Adrenal gland (tissue), 19 donors: ENCODE data around the gene KCNS1. TPM values are rescaled to one million over a fixed set of nuclear protein-coding genes. Genes with fewer than 3 reads are reported as not detected.
"Not testable (repeated sequence)": the region's sequence is repeated elsewhere in the genome, so short reads cannot be mapped to it uniquely, and the experiment has no call there.

ENCODE experiments used
- DNase-seq, 7 donors: peaks; one replicate each; pipeline ENCODE4 v3.0.0-alpha.2; 2019 to 2020
- H3K27ac ChIP-seq, 5 donors: fragments of 200-600 bp; sonication (generic) in 4 of 5; 1 replicate in 3 of 5; 2 replicates in 2 of 5; pipeline versions ENCODE4 v1.5.1 to v1.8.0; 2016 to 2020; ENCODE audit warnings: mild to moderate bottlenecking in 1 of 5
- H3K27me3 ChIP-seq: fragments of 200-600 bp; 2 replicates; pipeline ENCODE4 v1.8.0; 2021
- H3K36me3 ChIP-seq, 2 donors: fragments of 200-600 bp; replicated peaks in 1 of 2; 1 replicate in 1 of 2; 2 replicates in 1 of 2; pipeline versions ENCODE4 v1.5.1 to v1.8.0; 2018 to 2022
- H3K4me1 ChIP-seq, 2 donors: fragments of 200-600 bp; replicated peaks in 1 of 2; 1 replicate in 1 of 2; 2 replicates in 1 of 2; pipeline versions ENCODE4 v1.5.1 to v1.8.0; 2018 to 2021
- H3K4me3 ChIP-seq, 4 donors: fragments of 200-600 bp; sonication (generic) in 3 of 4; one replicate each; pipeline ENCODE4 v1.5.1; 2016 to 2018
- H3K9me3 ChIP-seq, 3 donors: fragments of 200-600 bp; sonication (generic) in 1 of 3; replicated peaks in 1 of 3; 1 replicate in 2 of 3; 2 replicates in 1 of 3; pipeline versions ENCODE4 v1.5.1 to v1.8.0; 2016 to 2021
- CTCF ChIP-seq, 6 experiments: fragments of 450-650 bp in 4 of 6; fragments of 200-600 bp in 2 of 6; sonication (generic) in 1 of 6; IDR thresholded peaks; 1 replicate in 5 of 6; 2 replicates in 1 of 6; pipeline versions ENCODE4 v1.5.1 to v1.8.0; 2016 to 2021; ENCODE audit warnings: antibody characterized with exemption in 6 of 6, mild to moderate bottlenecking in 2 of 6, moderate library complexity in 1 of 6
- POLR2A ChIP-seq, 2 donors: fragments of 450-650 bp; IDR thresholded peaks; one replicate each; pipeline ENCODE4 v1.6.1; 2017; ENCODE audit warnings: antibody characterized with exemption in 2 of 2, mild to moderate bottlenecking in 2 of 2, moderate library complexity in 1 of 2
- WGBS, 4 donors: extraction: QIAGEN DNeasy Blood & Tissue Kit in 2 of 4; methylation state at CpG; one replicate each; pipeline versions ENCODE4 v1.1.5 to v1.1.7; 2013 to 2017; 5-methylcytosine and 5-hydroxymethylcytosine counted together
- intact Hi-C, 2 donors: fragments of 100-400 bp; cut with DNase I; formaldehyde crosslinking; loops; one replicate each; pipeline versions ENCODE4 v1.14.1 to v1.15.0; 2022 to 2023
- long read RNA-seq, 10 donors: library from polyadenylated mRNA in 3 of 10; unstranded in 2 of 10; stranded (forward) in 1 of 10; transcript quantifications; one replicate each; pipeline ENCODE4 v2.0.0 and lab custom pipeline, GENCODE V29; 2021 to 2026
- polyA plus RNA-seq, 3 donors: library from polyadenylated mRNA; stranded (reverse); fragments of 200-250 nt in 2 of 3; fragments of 350-450 nt in 1 of 3; fragmentation: Illumina TruSeq in 1 of 3; extraction: RNeasy Lipid Tissue Mini Kit (QIAGEN cat#74804) in 1 of 3; gene quantifications; one replicate each; pipeline ENCODE4 v1.2.3, GENCODE V29; 2013 to 2014
- total RNA-seq, 9 donors: library from RNA; depleted of rRNA in 4 of 9; stranded (reverse); fragments of >200 nt in 4 of 9; fragments of 120-200 nt in 1 of 9; fragmentation: NEBNext Ultra II Directional in 1 of 9; extraction: Animal tissue kit (Norgen Biotek cat#: 25700) in 1 of 9; gene quantifications; one replicate each; pipeline versions ENCODE4 v1.1.0 to v1.2.4, GENCODE V29; 2013 to 2023
- donor health status: healthy with polysubstance abuse.
- donor health status: Bipolar disorder and iron deficiency.
- donor health status: DM: yes; HTN: yes; CAD: no.
- donor health status: DM: no; HTN: no; CAD: no.
- donor health status: DM: no; HTN: no; CAD: no.
- donor health status: DM: yes; HTN: yes; CAD: no.

Gene KCNS1
- total RNA-seq: 1 to 10 TPM in 4 of 9 donors, under 1 TPM in 5; 0.21 to 3.7 (median 0.87) TPM
- polyA plus RNA-seq: under 1 TPM; 0.24 to 0.30 (median 0.29) TPM
- long read RNA-seq, donor 1: 0 reads
- long read RNA-seq, donor 2: 0 reads
- long read RNA-seq, donor 3: 0 reads
- long read RNA-seq, donor 4: 0 reads
- long read RNA-seq, donor 5, partial matches to known transcripts: 3 of 3 reads
- long read RNA-seq, donor 5, other reads (novel, unspliced or antisense): 0 of 3 reads
- long read RNA-seq, donor 6: 0 reads
- long read RNA-seq, donor 7: 0 reads
- long read RNA-seq, donor 8: 0 reads
- long read RNA-seq, donor 9: 0 reads
- long read RNA-seq, donor 10: 0 reads

GRCh38 chr20:45100563-45101245 lies at the start of gene KCNS1:
TSS of gene KCNS1 (minus strand) at chr20:45101127. CDS start at chr20:45099236, 1,891 bp downstream.
- DNase-seq: peak in 3 of 7 donors; percentile 29 to 36 (median 35)
- Histone ChIP-seq H3K4me3 (no peak within 1 kb of the TSS), H3K4me1 (peaks cover under 1 to 16% of the 10 kb centered on the region in 2 donors), H3K27ac (no peak within 1 kb of the TSS), H3K36me3 (no peaks in the 10 kb centered on the region), H3K27me3 (peaks cover 38% of the 10 kb centered on the region), H3K9me3 (no peaks in the 10 kb centered on the region)
- WGBS, 4 donors: 7 to 20% (median 14%) methylated on average over 8 to 38 of the region's 38 CpGs
- intact Hi-C loops: loop anchor here in 1 of 2 donors (10.0 kb wide), 1 partner anchor 184 kb away; no protein-coding TSS in a partner anchor
- TF ChIP-seq POLR2A (IDR thresholded peaks at IDR 0.05) (no peak), CTCF (IDR thresholded peaks at IDR 0.05) (peak in 2 of 6 experiments; percentile 7 to 12)

- 70 to 83% (median 76%) methylated on average over 3 of the region's 3 CpGs for WGBS, 4 donors
- Histone ChIP-seq H3K9me3 (no peaks in the 10 kb centered on the region), H3K4me1 (no peaks in the 10 kb centered on the region), H3K27ac (no peak overlapping the region), H3K36me3 (no peaks in the 10 kb centered on the region), H3K4me3 (no peak overlapping the region), H3K27me3 (peaks cover 15% of the 10 kb centered on the region)
- DNase-seq: no peak
- TF ChIP-seq CTCF (IDR thresholded peaks at IDR 0.05) (no peak), POLR2A (IDR thresholded peaks at IDR 0.05) (no peak)
- intact Hi-C loops: no loop called here
Observed at GRCh38 chr20:45149062-45149461, 48.1 kb upstream of the KCNS1 start.

GRCh38 chr20:45140836-45141235 lies 39.9 kb upstream of the KCNS1 start:
- DNase-seq: no peak
- Histone ChIP-seq H3K4me1 (no peaks in the 10 kb centered on the region), H3K27ac (no peak overlapping the region), H3K4me3 (no peak overlapping the region), H3K9me3 (no peaks in the 10 kb centered on the region), H3K36me3 (no peaks in the 10 kb centered on the region), H3K27me3 (peaks cover 5% of the 10 kb centered on the region)
- intact Hi-C loops: no loop called here
- TF ChIP-seq POLR2A (IDR thresholded peaks at IDR 0.05) (no peak), CTCF (IDR thresholded peaks at IDR 0.05) (no peak)
- 62 to 82% (median 75%) methylated on average over 4 of the region's 4 CpGs for WGBS, 4 donors

DNA sequence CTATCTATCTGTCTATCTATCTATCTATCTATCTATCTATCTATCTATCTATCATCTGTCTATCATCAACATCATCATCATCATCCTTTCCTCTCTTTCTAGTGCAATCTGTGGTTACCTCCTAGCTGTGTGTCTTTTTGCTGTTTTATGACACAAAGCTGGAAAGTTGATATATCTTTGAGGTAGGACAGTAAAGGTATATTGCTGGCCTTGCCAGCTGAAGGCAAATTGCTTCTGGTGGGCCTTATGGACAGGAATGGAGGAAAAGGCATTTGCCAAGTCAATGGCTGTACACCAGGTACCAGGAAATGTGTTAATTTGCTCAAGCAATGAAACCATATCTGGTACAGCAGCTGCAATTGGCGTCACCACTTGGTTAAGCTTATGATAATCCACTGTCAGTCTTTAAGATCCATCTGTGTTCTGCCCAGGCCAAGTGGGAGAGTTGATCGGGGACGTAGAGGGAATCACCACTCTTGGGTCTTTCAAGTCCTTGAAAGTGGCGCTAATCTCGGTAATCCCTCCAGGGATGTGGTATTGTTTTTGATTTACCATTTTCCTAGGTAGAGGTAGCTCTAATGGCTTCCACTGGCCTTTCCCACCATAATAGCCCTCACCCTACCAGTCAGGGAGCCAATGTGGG lies 38.9 kb upstream of the KCNS1 start:
- H3K4me3 ChIP-seq, H3K9me3 ChIP-seq, H3K4me1 ChIP-seq, intact Hi-C loops, H3K36me3 ChIP-seq, DNase-seq, H3K27me3 ChIP-seq, H3K27ac ChIP-seq: not testable (repeated sequence)
- 83 to 94% (median 90%) methylated on average over 5 of the region's 5 CpGs for WGBS, 4 donors
